HL-60 (cell line): ENCODE data around the gene ZFP14.

Source experiments
- DNase-seq, 2 experiments: peaks; one replicate each; pipeline ENCODE4 v3.0.0-alpha.2; 2010 to 2020; ENCODE audit warnings: low read depth in 1 of 2, low spot score in 1 of 2
- H3K27ac ChIP-seq: fragments of 250-450 bp; sonication (Bioruptor Pico); replicated peaks from 2 replicates; pipeline ENCODE4 v1.5.1; 2020; ENCODE audit warnings: mild to moderate bottlenecking, moderate library complexity
- H3K27me3 ChIP-seq: fragments of 250-450 bp; sonication (Bioruptor Pico); 2 replicates; pipeline ENCODE4 v1.5.1; 2021; ENCODE audit warnings: mild to moderate bottlenecking, moderate library complexity; ENCODE audit not compliant: insufficient read depth, poor library complexity, severe bottlenecking
- H3K4me3 ChIP-seq: replicated peaks from 2 replicates; pipeline ENCODE4 v1.5.1; 2011; ENCODE audit warnings: mild to moderate bottlenecking, control low read depth, low read length; ENCODE audit not compliant: insufficient read depth
- GABPA ChIP-seq: IDR thresholded peaks from 2 replicates; pipeline ENCODE4 v1.6.1; 2012; ENCODE audit warnings: low read depth
- POLR2AphosphoS5 ChIP-seq: IDR thresholded peaks from 2 replicates; pipeline ENCODE4 v1.6.1; 2012; ENCODE audit warnings: low read depth
- SPI1 ChIP-seq: IDR thresholded peaks from 2 replicates; pipeline ENCODE4 v1.6.1; 2012; ENCODE audit warnings: low read depth, mild to moderate bottlenecking, borderline replicate concordance
- long read RNA-seq: library from polyadenylated mRNA; unstranded; transcript quantifications from one replicate; pipeline ENCODE4 v2.0.0, GENCODE V29; 2020
- TF ChIP-seq, protein P1 (sequence below): IDR thresholded peaks from 2 replicates; pipeline ENCODE4 v1.6.1; 2012; ENCODE audit warnings: low read depth; ENCODE audit not compliant: insufficient replicate concordance
- TF ChIP-seq, protein P2 (sequence below): IDR thresholded peaks from one replicate; pipeline ENCODE4 v1.5.1; 2011; ENCODE audit warnings: low read length, control low read depth, inconsistent platforms; ENCODE audit not compliant: insufficient read depth

Gene ZFP14
- long read RNA-seq, partial matches to known transcripts: 3 of 7 reads
- long read RNA-seq, other reads (novel, unspliced or antisense): 4 of 7 reads

DNA sequence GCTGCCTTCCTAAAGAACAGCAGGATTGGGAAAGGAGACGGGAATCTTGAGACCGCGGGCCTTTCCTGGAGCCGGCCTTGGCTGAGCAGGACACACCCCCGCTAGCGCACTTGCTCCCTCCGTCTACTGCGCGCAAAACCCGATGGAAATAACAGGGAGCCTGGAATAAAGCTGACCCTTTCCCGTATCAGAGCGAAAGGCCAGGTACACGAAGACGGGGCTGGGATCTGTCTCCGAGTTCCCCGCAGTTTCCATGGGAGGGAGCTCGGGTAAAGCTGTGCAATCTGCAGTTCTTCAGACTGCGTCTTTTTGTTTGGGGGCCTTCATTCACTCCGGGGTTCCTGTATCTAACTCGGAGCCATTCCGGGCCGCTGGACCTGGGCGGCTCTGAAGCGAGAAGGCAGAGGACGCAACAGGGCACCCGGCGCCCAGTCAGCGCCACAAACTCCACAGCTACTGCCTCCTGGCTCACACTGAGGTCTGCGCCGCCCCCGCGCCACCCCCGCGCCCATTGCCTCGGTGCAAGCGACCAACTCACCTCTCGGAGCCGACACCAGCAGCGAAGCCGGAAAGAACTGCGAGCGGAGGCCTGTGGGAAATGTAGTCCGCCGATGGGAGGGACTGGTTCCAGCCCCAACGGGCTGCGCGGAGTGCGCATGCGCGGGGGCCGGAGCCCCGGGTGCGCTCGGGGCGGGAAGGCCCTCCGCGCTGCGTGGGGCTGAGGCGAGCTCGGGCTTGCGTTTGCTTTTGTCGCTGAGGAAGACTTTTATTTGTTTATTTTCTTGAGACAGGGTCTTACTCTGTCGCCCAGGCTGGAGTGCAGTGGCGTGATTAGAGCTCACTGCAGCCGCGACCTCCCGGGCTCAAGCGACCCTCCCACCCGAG lies at the start of gene ZFP14:
TSS of gene ZFP14 (minus strand) at position 577 of the 885 bp plus-strand sequence. CDS start 11,309 bp downstream, outside the sequence.
- Histone ChIP-seq H3K27me3 (no peaks in the 10 kb centered on the region), H3K27ac (peak within 1 kb of the TSS; percentile 84), H3K4me3 (peak within 1 kb of the TSS; percentile 88)
- TF ChIP-seq GABPA (no peak), SPI1 (no peak), POLR2AphosphoS5 (no peak)
- TF ChIP-seq, protein P1, sequence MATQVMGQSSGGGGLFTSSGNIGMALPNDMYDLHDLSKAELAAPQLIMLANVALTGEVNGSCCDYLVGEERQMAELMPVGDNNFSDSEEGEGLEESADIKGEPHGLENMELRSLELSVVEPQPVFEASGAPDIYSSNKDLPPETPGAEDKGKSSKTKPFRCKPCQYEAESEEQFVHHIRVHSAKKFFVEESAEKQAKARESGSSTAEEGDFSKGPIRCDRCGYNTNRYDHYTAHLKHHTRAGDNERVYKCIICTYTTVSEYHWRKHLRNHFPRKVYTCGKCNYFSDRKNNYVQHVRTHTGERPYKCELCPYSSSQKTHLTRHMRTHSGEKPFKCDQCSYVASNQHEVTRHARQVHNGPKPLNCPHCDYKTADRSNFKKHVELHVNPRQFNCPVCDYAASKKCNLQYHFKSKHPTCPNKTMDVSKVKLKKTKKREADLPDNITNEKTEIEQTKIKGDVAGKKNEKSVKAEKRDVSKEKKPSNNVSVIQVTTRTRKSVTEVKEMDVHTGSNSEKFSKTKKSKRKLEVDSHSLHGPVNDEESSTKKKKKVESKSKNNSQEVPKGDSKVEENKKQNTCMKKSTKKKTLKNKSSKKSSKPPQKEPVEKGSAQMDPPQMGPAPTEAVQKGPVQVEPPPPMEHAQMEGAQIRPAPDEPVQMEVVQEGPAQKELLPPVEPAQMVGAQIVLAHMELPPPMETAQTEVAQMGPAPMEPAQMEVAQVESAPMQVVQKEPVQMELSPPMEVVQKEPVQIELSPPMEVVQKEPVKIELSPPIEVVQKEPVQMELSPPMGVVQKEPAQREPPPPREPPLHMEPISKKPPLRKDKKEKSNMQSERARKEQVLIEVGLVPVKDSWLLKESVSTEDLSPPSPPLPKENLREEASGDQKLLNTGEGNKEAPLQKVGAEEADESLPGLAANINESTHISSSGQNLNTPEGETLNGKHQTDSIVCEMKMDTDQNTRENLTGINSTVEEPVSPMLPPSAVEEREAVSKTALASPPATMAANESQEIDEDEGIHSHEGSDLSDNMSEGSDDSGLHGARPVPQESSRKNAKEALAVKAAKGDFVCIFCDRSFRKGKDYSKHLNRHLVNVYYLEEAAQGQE: no peak
- TF ChIP-seq, protein P2, sequence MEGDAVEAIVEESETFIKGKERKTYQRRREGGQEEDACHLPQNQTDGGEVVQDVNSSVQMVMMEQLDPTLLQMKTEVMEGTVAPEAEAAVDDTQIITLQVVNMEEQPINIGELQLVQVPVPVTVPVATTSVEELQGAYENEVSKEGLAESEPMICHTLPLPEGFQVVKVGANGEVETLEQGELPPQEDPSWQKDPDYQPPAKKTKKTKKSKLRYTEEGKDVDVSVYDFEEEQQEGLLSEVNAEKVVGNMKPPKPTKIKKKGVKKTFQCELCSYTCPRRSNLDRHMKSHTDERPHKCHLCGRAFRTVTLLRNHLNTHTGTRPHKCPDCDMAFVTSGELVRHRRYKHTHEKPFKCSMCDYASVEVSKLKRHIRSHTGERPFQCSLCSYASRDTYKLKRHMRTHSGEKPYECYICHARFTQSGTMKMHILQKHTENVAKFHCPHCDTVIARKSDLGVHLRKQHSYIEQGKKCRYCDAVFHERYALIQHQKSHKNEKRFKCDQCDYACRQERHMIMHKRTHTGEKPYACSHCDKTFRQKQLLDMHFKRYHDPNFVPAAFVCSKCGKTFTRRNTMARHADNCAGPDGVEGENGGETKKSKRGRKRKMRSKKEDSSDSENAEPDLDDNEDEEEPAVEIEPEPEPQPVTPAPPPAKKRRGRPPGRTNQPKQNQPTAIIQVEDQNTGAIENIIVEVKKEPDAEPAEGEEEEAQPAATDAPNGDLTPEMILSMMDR: no peak
- DNase-seq: peak; percentile 87 to 95

GRCh38 chr19:36423925-36424324 lies 44.9 kb upstream of the ZFP14 start:
- no peak for DNase-seq
- TF ChIP-seq, protein P1: no peak
- no peak for TF ChIP-seq POLR2AphosphoS5
- no peak for TF ChIP-seq SPI1
- H3K27me3 ChIP-seq: no peaks in the 10 kb centered on the region
- no peak overlapping the region for H3K4me3 ChIP-seq
- no peak overlapping the region for H3K27ac ChIP-seq

DNA sequence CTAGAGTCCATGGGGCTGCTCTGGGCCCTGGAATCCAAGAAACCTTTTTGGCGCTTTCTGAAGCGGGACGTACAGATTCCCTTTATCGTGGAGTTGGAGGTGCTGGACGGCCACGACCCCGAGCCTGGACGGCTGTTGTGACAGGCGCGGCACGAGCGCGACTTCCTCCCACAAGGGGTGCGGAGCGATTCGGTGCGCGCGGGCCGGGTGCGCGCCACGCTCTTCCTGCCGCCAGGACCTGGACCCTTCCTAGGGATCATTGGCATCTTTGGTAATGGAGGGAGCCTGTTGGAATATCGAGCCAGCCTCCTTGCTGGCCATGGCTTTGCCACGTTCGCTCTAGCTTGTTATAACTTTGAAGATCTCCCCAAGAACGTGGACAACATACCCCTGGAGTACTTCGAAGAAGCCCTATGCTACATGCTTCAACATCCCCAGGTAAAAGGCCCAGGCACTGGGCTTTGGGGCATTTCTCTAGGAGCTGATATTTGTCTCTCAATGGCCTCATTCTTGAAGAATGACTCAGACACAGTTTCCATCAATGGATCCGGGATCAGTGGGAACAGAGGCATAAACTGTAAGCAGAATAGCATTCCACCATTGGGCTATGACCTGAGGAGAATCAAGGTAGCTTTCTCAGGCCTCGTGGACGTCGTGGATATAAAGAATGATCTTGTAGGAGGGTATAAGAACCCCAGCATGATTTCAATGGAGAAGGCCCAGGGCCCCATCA lies 42.9 kb upstream of the ZFP14 start:
- no peak for TF ChIP-seq POLR2AphosphoS5
- TF ChIP-seq, protein P2: no peak
- TF ChIP-seq GABPA: no peak
- Histone ChIP-seq H3K4me3 (no peak overlapping the region), H3K27me3 (no peaks in the 10 kb centered on the region), H3K27ac (no peak overlapping the region)
- no peak for DNase-seq

GRCh38 chr19:36420961-36421748 lies 42.2 kb upstream of the ZFP14 start:
- TF ChIP-seq, protein P1: no peak
- no peak for TF ChIP-seq GABPA
- no peak for DNase-seq
- no peak overlapping the region for H3K4me3 ChIP-seq

More at GRCh38 chr19:36420961-36421748, 42.2 kb upstream of the ZFP14 start:
- Histone ChIP-seq H3K27me3 (no peaks in the 10 kb centered on the region), H3K27ac (no peak overlapping the region)
